NCI-H526 (cell line): Measurements from ENCODE around the gene GARIN5A.

ENCODE experiments used
- DNase-seq, 2 experiments: peaks; one replicate each; lab custom pipeline; 2025; lab: John Stamatoyannopoulos, UW

The GARIN5A gene

GRCh38 chr19:50434525-50434924, 42.1 kb downstream of the GARIN5A start:
- no peak for DNase-seq

GRCh38 chr19:50433201-50434180, 43.2 kb downstream of the GARIN5A start:
- no peak for DNase-seq

GRCh38 chr19:50432221-50433028, 44.2 kb downstream of the GARIN5A start, which contains the start of gene MYBPC2:
Gene MYBPC2, plus strand, starts transcription at chr19:50432892. Its CDS starts 62 bp downstream, at chr19:50432954.
- peak in 1 of 2 experiments; percentile 45 for DNase-seq

GRCh38 chr19:50431343-50432220, 45.1 kb downstream of the GARIN5A start:
- DNase-seq: peak; percentile 37 to 90

- peak in 1 of 2 experiments; percentile 48 for DNase-seq
Measured at GRCh38 chr19:50430888-50431342, 45.7 kb downstream of the GARIN5A start.

GRCh38 chr19:50428772-50429463, 47.7 kb downstream of the GARIN5A start:
- DNase-seq: no peak

GRCh38 chr19:50427997-50428425, 48.6 kb downstream of the GARIN5A start:
- no peak for DNase-seq

GRCh38 chr19:50427318-50427925, 49.2 kb downstream of the GARIN5A start:
- DNase-seq: no peak

GRCh38 chr19:50425581-50425980, 51.1 kb downstream of the GARIN5A start:
- no peak for DNase-seq

- no peak for DNase-seq
Measured at GRCh38 chr19:50423279-50424113, 53.2 kb downstream of the GARIN5A start.

- peak; percentile 92 to 96 for DNase-seq
Measured at GRCh38 chr19:50422397-50423278, 54.0 kb downstream of the GARIN5A start.

GRCh38 chr19:50420808-50421207, 55.8 kb downstream of the GARIN5A start:
- DNase-seq: no peak

- DNase-seq: no peak
Measured at GRCh38 chr19:50420127-50420526, 56.5 kb downstream of the GARIN5A start.

- DNase-seq: peak in 1 of 2 experiments; percentile 60
Measured at GRCh38 chr19:50419580-50420035, 57.0 kb downstream of the GARIN5A start.

GRCh38 chr19:50419022-50419579, 57.5 kb downstream of the GARIN5A start:
- peak in 1 of 2 experiments; percentile 60 for DNase-seq

GRCh38 chr19:50418176-50419021, 58.2 kb downstream of the GARIN5A start, which contains the start of gene SPIB:
Gene SPIB, plus strand, starts transcription at chr19:50418938. Its CDS starts 25 bp downstream, at chr19:50418963.
- peak in 1 of 2 experiments; percentile 44 for DNase-seq
